Measurements from ENCODE around the gene FHL2.

DNA sequence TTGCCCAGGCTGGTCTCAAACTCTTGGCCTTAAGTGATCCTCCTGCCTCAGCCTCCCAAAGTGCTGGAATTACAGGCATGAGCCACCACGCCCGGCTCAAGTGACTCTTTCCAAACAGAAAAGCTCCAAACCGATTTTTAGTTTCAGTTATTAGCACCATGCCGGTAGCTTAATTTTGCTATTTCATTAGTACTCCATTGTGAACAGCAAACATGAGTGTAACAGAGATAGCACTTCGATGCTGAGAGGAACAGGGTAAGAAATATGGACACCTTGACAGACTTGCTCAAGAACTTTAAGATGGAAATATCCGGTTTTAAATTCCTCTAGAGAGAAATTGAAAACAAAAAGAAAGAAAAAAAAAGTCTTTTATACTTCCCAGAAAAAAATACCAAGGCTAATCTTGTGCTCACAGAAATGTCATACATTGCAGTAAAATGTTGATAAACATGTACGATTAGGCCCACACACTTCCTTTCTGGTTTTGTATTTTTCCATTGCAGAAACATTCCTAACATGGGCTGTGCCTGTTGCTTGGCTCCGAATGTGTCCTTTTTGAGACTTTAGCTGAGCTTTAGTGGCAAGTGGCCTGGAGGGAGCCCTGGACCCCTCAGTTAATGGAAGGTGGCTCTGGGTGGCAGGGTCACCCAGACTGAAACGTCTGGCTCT lies 18.3 kb downstream of the FHL2 start:
- TF ChIP-seq POLR2A (IDR thresholded peaks at IDR 0.05): no peak
- no peak for TF ChIP-seq CTCF (IDR thresholded peaks at IDR 0.05)

Data from upper lobe of left lung (tissue), 4 donors.